Measurements from ENCODE around the gene PLAA. TPM values are rescaled to one million over a fixed set of nuclear protein-coding genes. Genes with fewer than 3 reads are reported as not detected.

PLAA gene
- total RNA-seq, 2 donors from 2014 or later: 24.4 to 32.4 TPM

DNA sequence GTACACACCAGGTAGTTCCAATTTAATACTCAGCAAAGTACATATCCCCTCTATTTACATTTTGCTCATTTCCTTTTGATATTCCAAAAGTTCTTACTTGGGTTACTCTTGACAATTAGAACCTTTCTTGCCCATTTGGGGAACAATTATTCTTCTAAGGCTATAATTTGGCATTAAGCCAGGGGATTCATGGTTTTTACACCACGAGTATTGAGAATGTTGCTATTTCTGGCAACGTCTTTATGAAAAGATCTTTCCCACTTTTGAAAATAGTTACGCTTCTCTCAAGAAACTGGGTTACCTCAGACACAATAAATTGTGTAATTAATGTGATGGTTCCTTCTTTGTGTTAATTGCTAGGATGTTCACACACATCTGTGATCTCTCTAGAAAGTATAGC, 43.0 kb downstream of the PLAA start:
- H3K9me3 ChIP-seq: no peaks in the 10 kb centered on the region
- intact Hi-C loops (cut with DNase I): no loop called here
- no peak overlapping the region for H3K27ac ChIP-seq
- H3K36me3 ChIP-seq: no peaks in the 10 kb centered on the region
- H3K9ac ChIP-seq (ENCODE audit: low read depth in 2 of 2, low read length in 2 of 2): no peak overlapping the region
- TF ChIP-seq, protein P1, sequence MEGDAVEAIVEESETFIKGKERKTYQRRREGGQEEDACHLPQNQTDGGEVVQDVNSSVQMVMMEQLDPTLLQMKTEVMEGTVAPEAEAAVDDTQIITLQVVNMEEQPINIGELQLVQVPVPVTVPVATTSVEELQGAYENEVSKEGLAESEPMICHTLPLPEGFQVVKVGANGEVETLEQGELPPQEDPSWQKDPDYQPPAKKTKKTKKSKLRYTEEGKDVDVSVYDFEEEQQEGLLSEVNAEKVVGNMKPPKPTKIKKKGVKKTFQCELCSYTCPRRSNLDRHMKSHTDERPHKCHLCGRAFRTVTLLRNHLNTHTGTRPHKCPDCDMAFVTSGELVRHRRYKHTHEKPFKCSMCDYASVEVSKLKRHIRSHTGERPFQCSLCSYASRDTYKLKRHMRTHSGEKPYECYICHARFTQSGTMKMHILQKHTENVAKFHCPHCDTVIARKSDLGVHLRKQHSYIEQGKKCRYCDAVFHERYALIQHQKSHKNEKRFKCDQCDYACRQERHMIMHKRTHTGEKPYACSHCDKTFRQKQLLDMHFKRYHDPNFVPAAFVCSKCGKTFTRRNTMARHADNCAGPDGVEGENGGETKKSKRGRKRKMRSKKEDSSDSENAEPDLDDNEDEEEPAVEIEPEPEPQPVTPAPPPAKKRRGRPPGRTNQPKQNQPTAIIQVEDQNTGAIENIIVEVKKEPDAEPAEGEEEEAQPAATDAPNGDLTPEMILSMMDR (IDR thresholded peaks at IDR 0.05): no peak
- no peaks in the 10 kb centered on the region for H3K27me3 ChIP-seq
- no peaks in the 10 kb centered on the region for H3K4me1 ChIP-seq
- no peak overlapping the region for H3K4me3 ChIP-seq
- no peak for DNase-seq

DNA sequence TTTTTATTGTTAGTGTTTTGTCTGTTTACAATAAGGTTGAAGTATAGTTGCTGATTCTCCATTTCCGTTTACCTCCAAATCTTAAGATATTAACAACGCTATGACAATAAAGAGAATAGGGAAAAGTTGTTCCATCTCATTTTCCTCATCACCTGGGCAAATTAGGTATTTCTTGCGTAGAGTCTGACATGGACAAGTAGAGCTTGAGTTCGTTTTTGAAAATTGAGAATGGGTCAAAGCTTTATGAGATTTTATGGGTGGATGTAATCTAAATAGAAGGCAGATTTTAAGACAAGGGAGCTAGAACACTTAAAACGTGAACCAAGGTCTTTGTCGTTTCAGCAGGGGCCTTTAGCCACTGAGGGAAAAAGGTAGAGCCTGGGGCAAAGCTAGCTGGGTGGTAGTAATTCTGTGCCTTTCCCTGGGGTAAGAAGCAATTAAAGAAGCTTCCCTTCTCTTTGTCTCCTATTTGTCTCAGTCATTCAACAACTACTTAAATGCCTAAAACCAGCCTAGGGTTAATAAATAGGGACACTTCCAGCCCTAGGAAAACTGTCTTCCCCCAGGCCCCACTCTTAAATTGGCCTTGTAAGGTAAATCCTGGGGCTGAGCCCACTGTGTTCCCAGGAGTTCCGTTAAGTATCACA, 53.9 kb downstream of the PLAA start:
- DNase-seq: no peak
- peak overlapping the region; percentile 99 to 100 for H3K9ac ChIP-seq (ENCODE audit: low read depth in 2 of 2, low read length in 2 of 2)
- H3K36me3 ChIP-seq: no peaks in the 10 kb centered on the region
- intact Hi-C loops (cut with DNase I): no loop called here
- H3K9me3 ChIP-seq: no peaks in the 10 kb centered on the region
- H3K4me3 ChIP-seq: peak overlapping the region; percentile 89
- peak overlapping the region; percentile 99 for H3K27ac ChIP-seq
- TF ChIP-seq, protein P1 (IDR thresholded peaks at IDR 0.05): no peak
- H3K4me1 ChIP-seq: no peaks in the 10 kb centered on the region
- no peaks in the 10 kb centered on the region for H3K27me3 ChIP-seq

DNA sequence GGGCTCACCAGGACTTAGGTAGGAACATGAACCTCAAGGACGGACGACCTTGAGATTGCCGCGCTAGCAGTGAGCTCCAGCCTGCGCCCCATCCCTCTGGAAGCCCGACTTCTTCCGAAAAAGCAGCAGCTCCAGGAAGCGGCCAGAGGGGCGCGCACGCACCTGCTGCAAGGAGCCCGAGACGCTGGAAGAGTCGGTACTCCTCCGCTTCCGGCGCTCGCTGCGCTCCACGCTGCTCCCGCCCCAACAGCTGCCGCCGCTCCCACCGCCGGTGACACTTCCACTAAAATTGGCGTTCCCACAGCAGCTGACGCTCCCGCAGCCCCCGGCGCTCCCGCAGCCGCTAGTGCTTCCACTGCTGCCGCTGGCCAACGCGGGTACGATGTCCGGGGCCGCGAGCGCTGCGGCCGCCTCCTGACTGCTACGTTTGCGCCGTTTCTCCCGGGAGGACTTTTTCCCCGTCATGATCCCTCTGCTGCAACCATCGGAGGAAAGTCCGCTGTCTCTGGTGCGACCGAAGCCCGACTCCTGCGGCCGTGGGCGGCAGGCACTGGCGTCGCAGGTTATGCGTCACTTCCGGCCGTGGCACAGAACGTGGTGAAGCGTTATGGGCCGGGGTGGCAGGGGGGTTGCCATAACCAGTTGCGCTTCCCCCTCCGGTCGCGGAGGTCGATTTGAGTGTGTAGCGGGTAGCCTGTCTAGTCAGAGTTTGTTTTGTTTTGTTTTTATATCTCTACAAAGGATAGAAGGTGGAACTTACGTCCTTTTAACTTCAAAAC, 54.6 kb downstream of the PLAA start, which contains the start of gene CAAP1:
TSS of gene CAAP1 (minus strand) at position 552 of the 779 bp plus-strand sequence. CDS start at position 465, 87 bp downstream.
- no peaks in the 10 kb centered on the region for H3K9me3 ChIP-seq
- no peaks in the 10 kb centered on the region for H3K36me3 ChIP-seq
- TF ChIP-seq, protein P1 (IDR thresholded peaks at IDR 0.05): no peak
- intact Hi-C loops (cut with DNase I): no loop called here
- peak within 1 kb of the TSS; percentile 99 to 100 for H3K9ac ChIP-seq (ENCODE audit: low read depth in 2 of 2, low read length in 2 of 2)
- no peaks in the 10 kb centered on the region for H3K27me3 ChIP-seq
- peak within 1 kb of the TSS; percentile 99 for H3K27ac ChIP-seq
- H3K4me1 ChIP-seq: no peaks in the 10 kb centered on the region
- H3K4me3 ChIP-seq: peak within 1 kb of the TSS; percentile 89
- peak; percentile 94 for DNase-seq

DNA sequence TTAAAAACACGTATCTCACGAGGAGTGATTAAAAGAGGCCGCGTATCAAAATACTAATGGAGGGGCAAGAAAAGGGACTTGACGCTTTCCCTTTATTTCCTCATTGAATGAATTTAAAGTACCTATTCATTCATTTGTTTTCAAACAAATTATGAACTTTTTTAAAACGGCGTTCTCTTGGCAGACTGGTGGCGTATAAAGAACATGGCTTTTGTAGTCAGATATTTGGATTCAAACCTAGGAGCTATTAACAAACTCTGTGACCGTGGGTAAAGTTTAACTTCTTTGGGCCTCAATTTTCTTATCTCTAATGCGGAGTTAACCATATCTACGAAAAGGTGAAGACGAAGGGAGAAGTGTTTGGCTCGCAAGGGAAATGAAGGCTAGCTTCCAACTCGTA, 55.3 kb downstream of the PLAA start:
- no peak for DNase-seq
- no peaks in the 10 kb centered on the region for H3K4me1 ChIP-seq
- TF ChIP-seq, protein P1 (IDR thresholded peaks at IDR 0.05): no peak
- H3K27ac ChIP-seq: peak overlapping the region; percentile 99
- peak overlapping the region; percentile 89 for H3K4me3 ChIP-seq
- peak overlapping the region; percentile 99 to 100 for H3K9ac ChIP-seq (ENCODE audit: low read depth in 2 of 2, low read length in 2 of 2)
- H3K9me3 ChIP-seq: no peaks in the 10 kb centered on the region
- no peaks in the 10 kb centered on the region for H3K27me3 ChIP-seq
- intact Hi-C loops (cut with DNase I): no loop called here
- H3K36me3 ChIP-seq: no peaks in the 10 kb centered on the region

DNA sequence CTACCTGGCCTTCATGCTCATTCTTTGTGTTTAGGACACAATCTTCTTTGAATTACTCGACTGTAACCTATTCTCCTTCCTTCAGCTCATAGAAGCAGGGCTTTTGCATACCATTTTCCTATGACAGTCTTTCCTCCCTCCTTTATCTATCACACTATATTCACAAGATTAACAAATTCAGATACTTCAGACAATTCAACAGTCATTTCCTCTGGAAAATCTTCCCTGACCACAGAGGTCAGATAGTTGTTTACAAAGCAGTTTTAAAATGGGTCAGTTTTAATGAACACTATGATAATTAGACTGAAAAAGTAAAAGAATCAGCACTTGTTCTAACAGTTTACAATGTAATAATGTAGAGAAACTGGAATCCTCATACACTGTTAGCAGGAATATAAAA, 58.8 kb downstream of the PLAA start:
- Histone ChIP-seq H3K36me3 (no peaks in the 10 kb centered on the region), H3K4me3 (no peak overlapping the region), H3K9me3 (no peaks in the 10 kb centered on the region), H3K4me1 (no peaks in the 10 kb centered on the region), H3K27ac (no peak overlapping the region), H3K27me3 (no peaks in the 10 kb centered on the region), H3K9ac (ENCODE audit: low read depth in 2 of 2, low read length in 2 of 2) (no peak overlapping the region)
- intact Hi-C loops (cut with DNase I): no loop called here
- TF ChIP-seq, protein P1 (IDR thresholded peaks at IDR 0.05): no peak
- DNase-seq: no peak

Measured in colonic mucosa (tissue), 4 donors.